NCI-H1048 (cell line): ENCODE results near the gene KIF25.
A peak's percentile ranks its signal among the peaks of the same experiment; 100 is the strongest.
"Not testable (repeated sequence)": the region's sequence is repeated elsewhere in the genome, so short reads cannot be mapped to it uniquely, and the experiment has no call there.

Experiments
- DNase-seq: peaks from one replicate; lab custom pipeline; 2025; lab: John Stamatoyannopoulos, UW

The KIF25 gene

DNA sequence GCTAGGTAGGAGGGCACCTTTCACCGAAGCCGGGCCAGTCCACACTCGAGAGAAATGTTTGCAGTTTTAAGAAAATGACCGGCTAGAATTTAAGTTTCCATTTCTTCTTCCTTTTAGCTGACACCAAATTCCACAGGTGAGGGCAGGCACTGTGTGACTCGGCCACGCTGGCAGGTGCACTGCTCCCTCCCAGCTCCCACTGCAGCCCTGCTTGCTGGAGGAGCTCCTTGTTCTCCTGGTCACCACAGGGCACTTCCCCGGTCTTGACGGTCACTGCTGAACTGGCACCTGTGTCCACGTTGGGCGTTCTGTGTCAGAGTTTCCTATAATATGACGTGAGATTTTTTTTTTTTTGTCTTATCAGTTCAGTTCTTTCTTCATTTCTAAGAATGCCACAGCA is 3.6 kb upstream of the KIF25 start:
- no peak for DNase-seq

GRCh38 chr6:167995302-167995701 is 2.2 kb upstream of the KIF25 start:
- DNase-seq = no peak

DNA sequence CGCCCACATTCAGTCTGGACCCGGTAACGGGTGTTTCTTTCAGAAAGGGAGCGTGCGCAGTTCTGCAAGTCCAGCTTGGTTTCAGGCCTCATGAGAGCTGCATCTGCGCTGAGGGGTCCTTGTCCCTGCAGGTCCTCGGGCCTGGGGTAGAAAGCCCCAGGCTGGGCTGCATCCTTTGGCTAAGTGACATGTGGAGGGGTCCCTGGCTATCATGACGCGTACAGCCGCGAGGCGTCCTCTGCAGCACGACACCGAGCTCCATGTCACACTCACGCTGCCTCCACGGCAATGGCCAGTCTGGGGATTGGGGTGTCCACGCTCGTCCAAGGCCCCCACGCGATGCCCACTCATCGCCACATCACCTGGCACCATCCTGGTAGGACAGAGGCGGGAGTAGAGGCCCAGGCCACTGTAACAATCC is 1.7 kb upstream of the KIF25 start:
- no peak for DNase-seq

DNA sequence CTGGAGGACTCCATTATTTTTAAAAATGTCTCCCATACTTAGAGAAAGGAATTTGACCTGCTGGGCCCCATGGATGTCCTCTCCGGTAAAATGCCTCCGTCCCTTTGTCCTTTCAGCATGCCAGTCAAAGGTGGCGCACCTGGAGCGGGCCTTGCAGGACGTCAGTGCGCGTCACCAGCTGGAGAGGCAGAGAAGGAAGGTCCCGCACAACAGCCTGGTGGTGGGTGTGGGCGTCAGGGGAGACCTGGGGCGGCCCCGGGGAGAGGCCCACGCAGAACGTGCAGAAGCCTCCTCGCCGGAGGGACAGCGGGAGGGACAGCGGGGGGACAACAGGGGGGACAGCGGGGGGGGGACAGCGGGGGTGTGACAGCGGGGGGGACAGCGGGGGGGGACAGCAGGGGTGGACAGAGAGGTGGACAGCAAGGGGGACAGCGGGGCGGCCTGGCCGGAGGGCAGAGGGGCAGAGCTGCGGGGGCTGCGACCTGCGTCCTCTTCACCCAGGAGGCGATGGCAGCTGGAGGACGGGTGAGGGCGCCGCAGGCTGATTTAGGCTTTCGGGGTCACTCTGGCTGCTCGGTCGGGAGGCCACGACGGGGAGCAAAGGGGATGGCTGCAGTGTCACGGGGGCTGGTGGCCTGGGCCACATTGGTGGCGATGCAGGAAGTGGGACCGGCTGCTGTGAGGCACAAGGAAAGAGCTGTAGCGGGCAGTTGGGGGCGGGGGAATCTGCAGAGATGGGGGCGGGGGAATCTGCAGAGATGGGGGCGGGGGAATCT is 859 bp upstream of the KIF25 start:
- no peak for DNase-seq

DNA sequence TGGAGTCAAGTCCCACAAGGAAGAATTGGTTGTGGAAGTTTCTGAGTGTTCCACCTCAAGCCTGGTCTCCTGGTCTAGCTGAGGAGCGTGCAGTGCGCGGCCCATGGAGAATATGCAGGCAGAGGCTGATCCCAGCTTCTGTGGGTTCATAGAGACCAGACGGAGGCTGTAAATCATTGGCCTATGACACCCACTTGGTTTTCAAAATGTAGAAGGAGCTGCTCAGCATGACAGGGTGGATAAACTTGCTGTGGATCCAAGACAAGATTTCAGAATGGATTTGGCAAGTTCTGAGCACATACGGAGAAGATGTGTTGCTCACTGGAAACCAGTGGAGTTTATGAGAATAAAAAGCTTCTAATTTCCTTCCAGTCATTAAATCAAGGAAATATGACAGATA is 744 bp downstream of the KIF25 start:
- DNase-seq = no peak

DNA sequence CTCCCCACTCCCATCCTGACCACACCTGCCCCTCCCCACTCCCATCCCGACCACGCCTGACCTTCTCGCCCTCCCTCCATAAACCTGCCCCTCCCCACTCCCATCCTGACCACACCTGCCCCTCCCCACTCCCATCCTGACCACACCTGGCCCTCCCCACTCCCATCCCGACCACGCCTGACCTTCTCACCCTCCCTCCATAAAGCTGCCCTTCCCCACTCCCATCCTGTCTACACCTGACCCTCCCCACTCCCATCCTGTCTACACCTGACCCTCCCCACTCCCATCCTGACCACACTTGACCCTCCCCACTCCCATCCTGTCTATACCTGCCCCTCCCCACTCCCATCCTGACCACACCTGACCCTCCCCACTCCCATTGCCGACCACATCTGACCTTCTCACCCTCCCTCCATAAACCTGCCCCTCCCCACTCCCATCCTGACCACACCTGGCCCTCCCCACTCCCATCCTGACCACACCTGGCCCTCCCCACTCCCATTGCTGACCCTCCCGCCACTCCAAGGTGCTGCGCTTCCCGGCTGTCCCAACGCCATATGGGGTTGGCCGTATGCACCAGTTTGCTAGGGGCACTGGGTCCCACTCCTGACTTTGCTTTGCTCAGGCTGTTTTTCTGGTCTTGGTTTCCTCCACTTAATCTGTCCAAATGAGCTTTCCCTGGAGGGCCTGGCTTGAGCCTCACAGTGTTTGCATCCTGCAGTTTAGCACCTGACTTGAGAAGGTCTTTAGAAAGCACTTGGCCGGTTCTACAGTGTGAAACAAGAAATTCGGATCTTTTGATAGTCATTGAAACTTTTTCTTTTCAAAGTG is 2.9 kb downstream of the KIF25 start:
- no peak for DNase-seq

DNA sequence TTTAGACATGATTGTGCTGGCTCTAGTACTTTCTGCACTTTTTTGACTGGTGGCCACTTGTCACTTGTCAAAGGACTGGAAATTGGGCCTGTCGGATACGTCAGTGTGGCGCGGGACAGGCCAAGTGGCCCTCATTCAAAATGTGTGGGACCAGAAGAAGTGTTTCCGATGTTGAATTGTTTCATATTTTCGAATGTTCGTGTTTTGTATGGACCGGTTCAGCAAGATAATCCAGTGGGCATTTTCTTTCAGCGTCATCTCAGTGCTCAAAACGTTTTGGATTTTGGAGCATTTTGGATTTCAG is 3.5 kb downstream of the KIF25 start:
- no peak for DNase-seq

DNA sequence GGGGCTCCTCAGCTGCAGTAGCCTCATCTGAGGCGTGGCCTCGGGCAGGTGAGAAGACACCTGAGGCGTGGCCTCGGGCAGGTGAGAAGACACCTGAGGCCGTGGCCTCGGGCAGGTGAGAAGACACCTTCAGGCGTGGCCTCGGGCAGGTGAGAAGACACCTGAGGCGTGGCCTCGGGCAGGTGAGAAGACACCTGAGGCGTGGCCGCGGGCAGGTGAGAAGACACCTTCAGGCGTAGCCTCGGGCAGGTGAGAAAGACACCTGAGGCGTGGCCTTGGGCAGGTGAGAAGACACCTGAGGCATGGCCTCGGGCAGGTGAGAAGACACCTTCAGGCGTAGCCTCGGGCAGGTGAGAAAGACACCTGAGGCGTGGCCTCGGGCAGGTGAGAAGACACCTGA is 4.0 kb downstream of the KIF25 start:
- DNase-seq = not testable (repeated sequence)

GRCh38 chr6:168002804-168003203 is 5.3 kb downstream of the KIF25 start:
- DNase-seq = no peak

GRCh38 chr6:168004023-168004422 is 6.6 kb downstream of the KIF25 start:
- no peak for DNase-seq

GRCh38 chr6:168004945-168005344 is 7.5 kb downstream of the KIF25 start:
- no peak for DNase-seq

DNA sequence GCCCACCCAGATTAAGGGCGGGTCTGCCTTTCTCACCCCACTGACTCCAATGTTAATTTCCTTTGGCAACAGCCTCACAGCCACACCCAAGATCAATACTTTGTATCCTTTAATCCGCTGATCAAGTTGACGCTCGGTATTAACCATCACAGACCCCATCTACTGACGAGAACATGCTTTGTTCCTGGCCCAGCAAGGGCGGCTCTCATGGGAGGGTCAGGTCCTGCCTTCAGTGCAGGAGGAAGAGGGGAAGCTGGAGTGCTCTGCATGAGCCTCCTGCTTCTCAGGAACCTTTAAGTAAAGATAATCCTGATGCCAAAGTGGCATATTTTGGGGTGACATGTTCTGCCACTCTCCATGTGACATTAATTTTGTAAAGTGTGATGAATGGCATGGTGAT is 8.3 kb downstream of the KIF25 start:
- DNase-seq = no peak

- peak; percentile 35 for DNase-seq
These were observed 10.3 kb downstream of the KIF25 start for GRCh38 chr6:168007592-168008338.

DNA sequence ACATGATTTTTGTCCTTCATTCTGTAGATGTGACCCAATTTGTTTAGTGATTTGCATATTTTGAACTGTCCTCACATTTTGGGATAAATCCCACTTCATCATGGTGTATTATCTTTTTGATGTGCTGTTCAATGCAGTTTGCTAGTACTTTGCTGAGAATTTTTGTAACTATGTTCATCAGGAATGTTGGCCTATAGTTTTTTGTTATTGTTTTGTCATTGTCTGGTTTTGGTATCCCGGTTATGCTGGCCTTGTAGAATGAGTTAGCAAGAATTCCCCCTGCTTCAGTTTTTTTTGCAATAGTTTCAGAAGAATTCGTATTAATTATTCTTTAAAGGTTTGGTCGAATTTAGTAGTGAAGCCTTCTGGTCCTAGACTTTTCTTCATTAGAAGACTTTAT is 11.9 kb downstream of the KIF25 start:
- no peak for DNase-seq

- DNase-seq = no peak
These were observed 13.8 kb downstream of the KIF25 start for GRCh38 chr6:168011291-168011690.

DNA sequence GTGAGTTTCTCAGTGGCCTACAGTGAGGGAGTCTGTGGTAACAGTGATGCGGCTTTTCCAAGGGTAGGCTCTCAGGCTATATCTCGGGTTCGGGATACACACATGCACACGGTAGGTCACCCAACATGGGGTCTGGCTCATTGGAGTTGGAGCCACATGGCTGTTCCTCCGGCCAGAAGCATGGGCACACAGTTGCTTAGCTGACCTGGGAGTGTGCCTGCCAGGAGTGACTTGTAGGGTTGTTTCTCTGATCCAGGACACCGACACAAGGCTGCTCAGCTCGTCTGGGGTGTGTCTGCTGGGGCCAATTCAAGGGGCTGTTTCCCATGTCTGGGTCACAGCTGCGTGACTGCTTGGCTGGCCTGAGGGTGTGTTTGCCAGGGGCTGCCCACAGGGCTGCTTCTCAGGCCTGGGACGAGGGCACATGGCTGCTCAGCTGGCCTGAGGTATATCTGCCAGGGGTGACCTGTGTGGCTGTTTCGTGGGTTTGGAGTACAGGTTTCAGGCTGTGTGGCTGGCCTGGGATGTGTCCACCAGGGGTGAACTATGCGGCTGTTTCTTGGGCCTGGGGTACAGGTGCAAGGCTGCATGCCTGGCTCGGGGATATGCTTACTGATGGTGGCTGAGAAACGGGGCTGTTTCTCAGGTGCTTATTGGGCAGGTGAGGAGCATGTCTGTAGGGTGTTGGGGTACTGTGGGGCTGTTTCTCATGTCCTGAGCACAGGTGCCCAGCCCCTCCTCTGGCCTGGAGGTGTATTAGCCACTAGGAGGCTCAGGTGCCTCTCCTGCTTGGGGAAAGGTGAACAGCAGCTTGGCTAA is 15.2 kb downstream of the KIF25 start:
- DNase-seq = no peak

DNA sequence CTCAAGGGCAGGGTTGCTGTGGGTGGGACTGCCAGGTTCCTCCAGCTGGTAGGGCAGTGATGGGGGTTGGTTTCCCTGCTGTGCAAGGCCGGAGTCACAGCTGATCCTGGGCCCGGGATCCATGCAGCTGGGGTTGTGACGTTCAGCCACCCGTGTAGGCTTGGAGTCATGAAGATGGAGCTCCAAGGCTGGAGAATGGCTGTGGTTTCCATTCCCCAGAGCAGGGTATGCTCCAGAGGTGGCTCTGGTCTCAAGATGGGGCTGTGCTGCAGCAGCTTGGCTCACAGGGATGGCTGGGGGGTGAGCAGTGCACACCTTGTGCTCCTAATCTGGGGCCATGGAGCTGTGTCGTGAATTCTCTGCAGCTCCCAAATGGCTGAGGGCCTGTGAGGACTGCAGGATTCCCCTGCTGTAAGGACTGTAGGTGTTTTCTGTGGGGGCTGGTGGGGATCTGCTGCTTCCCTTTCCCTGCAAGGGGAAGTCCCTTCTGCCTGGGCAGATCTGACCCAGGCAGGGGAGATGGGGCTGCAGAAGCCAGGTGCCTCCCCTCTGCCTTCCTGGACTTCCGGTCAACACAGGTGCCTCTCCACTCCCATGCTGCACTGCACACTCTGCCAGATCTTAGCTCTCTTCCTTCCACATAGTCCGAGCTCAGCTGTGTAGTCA is 15.9 kb downstream of the KIF25 start:
- DNase-seq = no peak

- no peak for DNase-seq
These were observed 17.0 kb downstream of the KIF25 start for GRCh38 chr6:168014428-168014827.

DNA sequence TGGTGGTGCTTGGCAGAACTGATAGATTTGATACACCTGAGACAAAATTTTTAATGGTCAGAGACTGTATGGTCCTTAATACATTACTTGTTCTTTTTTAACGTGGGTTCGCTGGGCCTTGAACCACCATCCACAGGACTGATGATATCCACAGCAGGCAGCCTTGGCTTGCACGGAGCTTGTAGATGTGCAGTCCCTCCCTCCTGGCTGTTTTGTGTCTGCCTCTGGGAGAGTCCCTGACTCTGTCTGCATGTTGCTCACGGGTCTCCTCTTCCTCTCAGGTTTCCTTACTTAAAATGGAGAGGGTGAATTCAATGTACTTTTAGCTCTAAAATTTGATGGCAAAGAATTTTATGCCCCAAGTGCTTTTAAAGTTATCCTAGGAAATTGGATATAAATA is 17.5 kb downstream of the KIF25 start:
- DNase-seq = no peak

GRCh38 chr6:168015482-168016175 is 18.2 kb downstream of the KIF25 start:
- DNase-seq = no peak

- DNase-seq = no peak
These were observed 18.7 kb downstream of the KIF25 start for GRCh38 chr6:168016176-168016620.
